Tibial nerve (tissue), 4 donors: ENCODE measurements around the gene AFG3L2. TPM values are rescaled to one million over a fixed set of nuclear protein-coding genes. Genes with fewer than 3 reads are reported as not detected.

ENCODE experiments used
- DNase-seq, 2 donors: peaks; one replicate each; pipeline ENCODE4 v3.0.0-alpha.2; 2019; ENCODE audit warnings: low spot score in 2 of 2
- H3K27ac ChIP-seq, 4 donors: fragments of 200-600 bp; sonication (generic) in 3 of 4; one replicate each; pipeline ENCODE4 v1.5.1; 2017 to 2019; ENCODE audit warnings: mild to moderate bottlenecking in 1 of 4
- H3K27me3 ChIP-seq, 2 donors: fragments of 200-600 bp; sonication (generic) in 1 of 2; one replicate each; pipeline versions ENCODE4 v1.5.1 to v1.6.0; 2017 to 2019
- H3K36me3 ChIP-seq, 3 donors: fragments of 200-600 bp; sonication (generic); one replicate each; pipeline ENCODE4 v1.5.1; 2018 to 2019
- H3K4me1 ChIP-seq, 4 donors: fragments of 200-600 bp; sonication (generic) in 3 of 4; one replicate each; pipeline ENCODE4 v1.5.1; 2017 to 2019
- H3K4me3 ChIP-seq, 4 donors: fragments of 200-600 bp; sonication (generic) in 3 of 4; one replicate each; pipeline ENCODE4 v1.5.1; 2017 to 2019; ENCODE audit warnings: mild to moderate bottlenecking in 1 of 4, moderate library complexity in 1 of 4
- H3K9me3 ChIP-seq, 4 donors: fragments of 200-600 bp; sonication (generic) in 3 of 4; one replicate each; pipeline ENCODE4 v1.5.1; 2017 to 2019
- CTCF ChIP-seq, 5 experiments: fragments of 200-600 bp in 3 of 5; fragments of 450-650 bp in 2 of 5; sonication (generic) in 3 of 5; IDR thresholded peaks; one replicate each; pipeline ENCODE4 v1.5.1; 2016 to 2019; ENCODE audit warnings: antibody characterized with exemption in 5 of 5, mild to moderate bottlenecking in 3 of 5, moderate library complexity in 2 of 5
- EP300 ChIP-seq, 2 donors: sonication (generic); formaldehyde crosslinking; IDR thresholded peaks; one replicate each; pipeline ENCODE4 v1.6.1; 2017; ENCODE audit warnings: antibody characterized with exemption in 2 of 2, mild to moderate bottlenecking in 1 of 2
- POLR2A ChIP-seq, 2 donors: fragments of 450-650 bp; IDR thresholded peaks; one replicate each; pipeline ENCODE4 v1.6.1; 2017; ENCODE audit warnings: antibody characterized with exemption in 2 of 2, mild to moderate bottlenecking in 2 of 2, moderate library complexity in 2 of 2
- WGBS, 2 donors: methylation state at CpG; one replicate each; pipeline ENCODE4 v1.1.5; 2018; 5-methylcytosine and 5-hydroxymethylcytosine counted together
- total RNA-seq, 4 donors: library from RNA; depleted of rRNA; stranded (reverse); fragments of >200 nt; gene quantifications; one replicate each; pipeline ENCODE4 v1.1.0, GENCODE V29; 2016

Gene AFG3L2
- total RNA-seq, 4 donors from 2014 or later: 35.7 to 54.8 (median 42.5) TPM

- Histone ChIP-seq H3K9me3 (no peaks in the 10 kb centered on the region), H3K27me3 (no peaks in the 10 kb centered on the region), H3K4me3 (no peak overlapping the region), H3K4me1 (no peaks in the 10 kb centered on the region), H3K27ac (no peak overlapping the region), H3K36me3 (no peaks in the 10 kb centered on the region)
- TF ChIP-seq EP300 (IDR thresholded peaks at IDR 0.05) (no peak), POLR2A (IDR thresholded peaks at IDR 0.05) (no peak), CTCF (IDR thresholded peaks at IDR 0.05) (no peak)
- DNase-seq: no peak
- 76 to 85% methylated on average over 6 of the region's 6 CpGs for WGBS, 2 donors
These were observed 20.8 kb upstream of the AFG3L2 start for GRCh38 chr18:12397793-12398192.

- no peak for TF ChIP-seq POLR2A (IDR thresholded peaks at IDR 0.05)
- no peak for TF ChIP-seq EP300 (IDR thresholded peaks at IDR 0.05)
- TF ChIP-seq CTCF (IDR thresholded peaks at IDR 0.05): no peak
- no peak overlapping the region for H3K4me3 ChIP-seq
- H3K36me3 ChIP-seq: no peaks in the 10 kb centered on the region
- no peak overlapping the region for H3K27ac ChIP-seq
- no peaks in the 10 kb centered on the region for H3K4me1 ChIP-seq
- no peaks in the 10 kb centered on the region for H3K9me3 ChIP-seq
- WGBS, 2 donors: 91% methylated on average over 9 of the region's 9 CpGs
- no peak for DNase-seq
- H3K27me3 ChIP-seq: no peaks in the 10 kb centered on the region
These were observed 20.2 kb upstream of the AFG3L2 start for GRCh38 chr18:12397254-12397653.

DNA sequence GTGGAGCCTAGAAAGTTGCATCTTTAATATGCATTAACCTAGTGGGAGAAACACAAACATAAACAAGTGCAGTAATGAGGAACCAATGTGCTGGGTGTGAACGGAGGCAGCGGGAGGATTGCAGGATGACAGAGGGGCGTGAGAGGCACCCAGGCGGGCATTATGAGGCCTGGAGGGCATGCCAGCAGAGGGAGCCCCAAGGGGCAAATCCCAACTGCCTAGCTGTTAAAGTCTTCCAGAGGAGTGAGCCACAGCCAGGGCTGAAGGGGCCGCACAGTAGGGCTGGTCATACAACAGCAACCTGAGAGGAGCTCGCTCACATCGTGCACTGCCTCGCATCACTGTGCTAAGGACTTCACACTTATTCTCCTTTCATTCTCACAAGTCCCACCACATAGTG, 17.4 kb upstream of the AFG3L2 start:
- no peak for DNase-seq
- 54 to 55% methylated on average over 8 of the region's 8 CpGs for WGBS, 2 donors
- no peaks in the 10 kb centered on the region for H3K27me3 ChIP-seq
- H3K27ac ChIP-seq: no peak overlapping the region
- no peaks in the 10 kb centered on the region for H3K9me3 ChIP-seq
- H3K4me1 ChIP-seq: peaks cover 0 to 6% (median 0%) of the 10 kb centered on the region in 4 donors
- H3K36me3 ChIP-seq: no peaks in the 10 kb centered on the region
- TF ChIP-seq EP300 (IDR thresholded peaks at IDR 0.05) (no peak), CTCF (IDR thresholded peaks at IDR 0.05) (no peak), POLR2A (IDR thresholded peaks at IDR 0.05) (no peak)
- H3K4me3 ChIP-seq: no peak overlapping the region

GRCh38 chr18:12393998-12394397, 17.0 kb upstream of the AFG3L2 start:
- Histone ChIP-seq H3K4me1 (peaks cover 0 to 6% (median 0%) of the 10 kb centered on the region in 4 donors), H3K9me3 (no peaks in the 10 kb centered on the region), H3K27ac (no peak overlapping the region), H3K4me3 (no peak overlapping the region), H3K27me3 (no peaks in the 10 kb centered on the region), H3K36me3 (no peaks in the 10 kb centered on the region)
- TF ChIP-seq EP300 (IDR thresholded peaks at IDR 0.05) (no peak), POLR2A (IDR thresholded peaks at IDR 0.05) (no peak), CTCF (IDR thresholded peaks at IDR 0.05) (no peak)
- no peak for DNase-seq
- 52 to 53% methylated on average over 6 of the region's 6 CpGs for WGBS, 2 donors

GRCh38 chr18:12393510-12393909, 16.5 kb upstream of the AFG3L2 start:
- 82 to 84% methylated on average over 3 of the region's 3 CpGs for WGBS, 2 donors
- H3K27ac ChIP-seq: no peak overlapping the region
- no peak for DNase-seq

More at GRCh38 chr18:12393510-12393909, 16.5 kb upstream of the AFG3L2 start:
- Histone ChIP-seq H3K36me3 (no peaks in the 10 kb centered on the region), H3K4me1 (peaks cover 0 to 6% (median 0%) of the 10 kb centered on the region in 4 donors), H3K4me3 (no peak overlapping the region), H3K9me3 (no peaks in the 10 kb centered on the region), H3K27me3 (no peaks in the 10 kb centered on the region)
- TF ChIP-seq CTCF (IDR thresholded peaks at IDR 0.05) (no peak), EP300 (IDR thresholded peaks at IDR 0.05) (no peak), POLR2A (IDR thresholded peaks at IDR 0.05) (no peak)
